H1 (cell line): ENCODE data around the gene ZNF888. TPM values are rescaled to one million over a fixed set of nuclear protein-coding genes. Genes with fewer than 3 reads are reported as not detected.

Source experiments
- ATF2 ChIP-seq: IDR thresholded peaks from 2 replicates; pipeline ENCODE4 v1.6.1; 2012; ENCODE audit warnings: low read length, inconsistent platforms
- polyA plus RNA-seq, 7 experiments: library from polyadenylated mRNA; depleted of rRNA in 3 of 7; stranded (reverse) in 5 of 7; unstranded in 2 of 7; fragments of >200 nt in 5 of 7; fragments of 200-250 nt in 2 of 7; gene quantifications; 1 replicate in 5 of 7; 2 replicates in 1 of 7; 4 replicates in 1 of 7; pipeline versions ENCODE4 v1.2.1 to v1.2.3, GENCODE V29; 2011 to 2013; ENCODE audit warnings: missing spikeins in 2 of 7, mixed read lengths in 2 of 7
- total RNA-seq: library from RNA; stranded (reverse); fragmentation: NEBNext Ultra II Directional; extraction: Animal tissue kit (Norgen Biotek cat#: 25700); gene quantifications from 2 replicates; pipeline ENCODE4 v1.2.1, GENCODE V29; 2021

Gene ZNF888
- total and polyA plus RNA-seq, 2 of the 8 experiments (the other 6 are each of a cell fraction or from before 2014, with no cell fraction given), result 1.1 to 8.6 TPM

GRCh38 chr19:52956917-52957316, 33.7 kb upstream of the ZNF888 start (continued):
- TF ChIP-seq ATF2, result no peak
